B cell (primary cell): Measurements from ENCODE around the gene PCDHB13.
"Not testable (repeated sequence)": the region's sequence is repeated elsewhere in the genome, so short reads cannot be mapped to it uniquely, and the experiment has no call there.

Source experiments
- EZH2 ChIP-seq: IDR thresholded peaks from 2 replicates; pipeline ENCODE4 v1.6.1; 2012; ENCODE audit warnings: borderline replicate concordance, low read depth, mild to moderate bottlenecking, moderate library complexity, low read length; ENCODE audit not compliant: insufficient read depth, poor library complexity, severe bottlenecking
- TF ChIP-seq, protein P1 (sequence below): fragments of 200-600 bp; IDR thresholded peaks from one replicate; pipeline ENCODE4 v1.8.0; 2022; ENCODE audit warnings: antibody characterized with exemption, mild to moderate bottlenecking

DNA sequence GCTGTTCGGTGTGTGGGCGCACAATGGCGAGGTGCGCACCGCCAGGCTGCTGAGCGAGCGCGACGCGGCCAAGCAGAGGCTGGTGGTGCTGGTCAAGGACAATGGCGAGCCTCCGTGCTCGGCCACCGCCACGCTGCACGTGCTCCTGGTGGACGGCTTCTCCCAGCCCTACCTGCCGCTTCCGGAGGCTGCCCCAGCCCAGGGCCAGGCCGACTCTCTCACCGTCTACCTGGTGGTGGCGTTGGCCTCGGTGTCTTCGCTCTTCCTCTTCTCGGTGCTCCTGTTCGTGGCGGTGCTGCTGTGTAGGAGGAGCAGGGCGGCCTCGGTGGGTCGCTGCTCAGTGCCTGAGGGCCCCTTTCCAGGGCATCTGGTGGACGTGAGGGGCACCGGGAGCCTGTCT is 33.8 kb upstream of the PCDHB13 start:
- TF ChIP-seq, protein P1, sequence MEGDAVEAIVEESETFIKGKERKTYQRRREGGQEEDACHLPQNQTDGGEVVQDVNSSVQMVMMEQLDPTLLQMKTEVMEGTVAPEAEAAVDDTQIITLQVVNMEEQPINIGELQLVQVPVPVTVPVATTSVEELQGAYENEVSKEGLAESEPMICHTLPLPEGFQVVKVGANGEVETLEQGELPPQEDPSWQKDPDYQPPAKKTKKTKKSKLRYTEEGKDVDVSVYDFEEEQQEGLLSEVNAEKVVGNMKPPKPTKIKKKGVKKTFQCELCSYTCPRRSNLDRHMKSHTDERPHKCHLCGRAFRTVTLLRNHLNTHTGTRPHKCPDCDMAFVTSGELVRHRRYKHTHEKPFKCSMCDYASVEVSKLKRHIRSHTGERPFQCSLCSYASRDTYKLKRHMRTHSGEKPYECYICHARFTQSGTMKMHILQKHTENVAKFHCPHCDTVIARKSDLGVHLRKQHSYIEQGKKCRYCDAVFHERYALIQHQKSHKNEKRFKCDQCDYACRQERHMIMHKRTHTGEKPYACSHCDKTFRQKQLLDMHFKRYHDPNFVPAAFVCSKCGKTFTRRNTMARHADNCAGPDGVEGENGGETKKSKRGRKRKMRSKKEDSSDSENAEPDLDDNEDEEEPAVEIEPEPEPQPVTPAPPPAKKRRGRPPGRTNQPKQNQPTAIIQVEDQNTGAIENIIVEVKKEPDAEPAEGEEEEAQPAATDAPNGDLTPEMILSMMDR, result not testable (repeated sequence)
- not testable (repeated sequence) for TF ChIP-seq EZH2
